DMS53 treated with DMSO at 0.1 percent for 48 hours (cell line): ENCODE data around the gene TTC39C.
"Not testable (repeated sequence)": the region's sequence is repeated elsewhere in the genome, so short reads cannot be mapped to it uniquely, and the experiment has no call there.

ENCODE experiments used
- DNase-seq: peaks from one replicate; lab custom pipeline; 2025; ENCODE audit not compliant: unreplicated experiment; lab: John Stamatoyannopoulos, UW

Gene TTC39C

DNA sequence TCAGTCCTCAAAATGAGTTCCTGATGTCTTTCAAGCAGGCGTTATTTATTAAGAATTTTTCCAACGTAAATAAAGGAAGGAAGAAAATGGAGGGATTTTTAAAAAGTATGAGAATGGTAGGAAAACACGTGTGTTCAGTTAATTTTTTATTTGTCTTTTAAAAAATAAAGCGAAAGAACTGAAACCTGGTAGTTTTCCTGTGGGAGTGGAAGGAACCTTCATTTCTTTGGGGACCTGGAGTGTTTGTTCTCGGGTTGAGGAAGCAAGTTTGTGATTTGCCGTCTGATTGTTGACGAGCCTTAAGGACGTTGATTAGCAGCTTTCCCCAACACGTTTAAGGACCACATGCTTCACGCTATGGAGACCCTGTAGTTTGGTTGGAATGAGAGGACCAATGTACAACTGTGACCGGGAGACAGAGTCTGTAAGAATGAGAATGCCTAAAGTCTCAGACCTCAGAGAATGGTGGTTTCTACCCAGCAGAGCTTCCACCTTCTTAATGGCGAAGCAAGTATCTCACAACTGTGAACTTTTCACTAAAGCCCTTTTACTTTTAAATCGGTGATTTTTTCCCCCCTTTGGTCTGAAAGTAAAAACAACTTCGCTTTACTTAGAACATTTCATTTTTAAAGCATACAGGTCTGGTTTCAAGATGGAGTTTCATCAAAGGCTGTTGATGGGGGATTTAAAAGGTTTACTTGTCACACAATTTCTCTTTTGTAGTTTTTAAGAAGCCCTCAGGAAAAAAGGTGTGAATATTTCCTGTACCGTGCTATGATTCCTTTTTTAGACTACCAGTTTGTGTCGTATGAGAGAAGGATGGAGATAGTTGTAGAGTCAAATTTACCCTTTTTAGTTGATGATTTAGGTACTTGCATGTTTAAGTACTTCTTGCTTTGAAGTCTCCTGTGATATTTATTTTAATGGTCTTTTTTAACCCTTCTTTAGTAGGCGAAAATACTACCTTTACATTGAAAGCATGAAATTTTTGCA is 1.4 kb downstream of the TTC39C start:
- no peak for DNase-seq

DNA sequence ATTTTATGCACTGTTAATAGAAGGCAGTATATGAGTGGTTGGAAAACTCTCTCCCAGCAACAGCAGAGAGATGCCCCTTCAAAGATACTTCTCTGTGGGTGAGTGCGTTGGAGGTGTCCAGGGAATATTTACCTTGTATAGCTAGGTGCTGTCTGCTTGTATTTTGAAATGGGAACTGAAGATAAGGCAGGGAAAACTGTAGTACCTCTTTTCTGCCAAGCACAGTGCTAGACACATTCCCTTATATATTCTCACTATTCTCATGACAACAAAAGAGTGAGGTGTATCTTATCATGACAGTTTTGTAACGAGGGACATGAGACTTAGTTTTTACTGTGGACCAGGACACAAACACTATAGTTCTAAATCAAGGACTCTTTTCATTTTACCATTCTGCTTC is 2.1 kb downstream of the TTC39C start:
- peak; percentile 25 for DNase-seq

DNA sequence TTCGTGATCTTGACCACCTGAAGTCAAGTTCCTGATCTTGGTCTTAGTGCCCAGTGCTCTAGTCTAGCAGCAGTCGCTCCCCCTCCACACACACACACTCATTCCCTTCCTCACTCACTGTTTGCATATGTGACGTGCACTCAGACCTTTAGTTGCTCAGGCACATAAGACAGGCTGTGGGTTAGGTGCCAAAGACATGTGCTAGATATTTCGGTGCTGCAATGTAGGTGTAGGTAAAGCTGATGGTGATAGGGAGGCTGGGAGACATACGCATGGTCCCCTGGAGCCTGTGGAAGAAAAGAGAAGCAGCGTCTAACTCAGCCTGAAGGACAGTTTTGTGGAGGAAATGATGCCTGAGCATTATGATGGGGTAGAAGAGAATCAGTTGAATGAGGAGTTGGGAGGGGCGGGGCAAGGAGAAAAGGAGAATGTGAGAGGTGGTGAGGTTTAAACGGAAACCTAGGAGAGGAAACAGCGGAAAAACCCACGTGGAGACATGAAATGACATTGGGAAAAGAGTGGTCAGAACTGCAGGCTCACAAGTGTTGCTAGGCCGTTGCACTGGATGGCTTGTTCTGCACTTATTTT is 3.8 kb downstream of the TTC39C start:
- DNase-seq, result no peak

DNA sequence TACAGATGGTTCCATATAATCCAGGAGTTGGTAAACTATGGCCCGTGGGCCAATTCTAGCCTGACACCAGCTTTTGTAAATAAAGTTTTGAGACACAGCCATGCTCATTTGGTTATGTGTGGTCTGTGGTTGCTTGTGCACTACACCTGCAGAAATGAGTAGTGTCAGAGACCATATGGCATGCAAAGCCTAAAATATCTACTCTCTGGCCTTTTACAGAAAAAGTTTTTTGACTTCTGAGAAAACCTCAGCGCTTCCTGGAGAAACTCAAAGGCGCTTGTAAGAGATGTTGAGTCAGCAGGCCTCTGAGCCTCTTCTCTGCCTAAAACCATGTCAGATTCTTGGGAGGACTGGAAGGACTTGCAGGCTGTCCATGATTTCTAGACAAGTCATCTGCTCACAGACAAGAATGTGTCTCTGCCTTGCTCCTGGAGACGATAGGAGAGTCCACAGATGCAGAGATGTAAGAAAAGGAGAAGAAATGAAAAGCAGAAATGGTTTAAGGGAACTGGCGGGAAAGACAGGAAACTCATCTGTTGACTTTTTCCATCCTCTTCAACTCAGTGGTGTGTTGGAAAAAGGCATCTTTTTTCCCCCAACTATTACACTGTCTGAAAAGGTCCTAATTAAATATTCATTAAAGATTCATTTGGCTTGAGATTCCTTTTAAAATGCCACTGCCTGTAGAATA is 5.2 kb downstream of the TTC39C start:
- DNase-seq, result no peak

DNA sequence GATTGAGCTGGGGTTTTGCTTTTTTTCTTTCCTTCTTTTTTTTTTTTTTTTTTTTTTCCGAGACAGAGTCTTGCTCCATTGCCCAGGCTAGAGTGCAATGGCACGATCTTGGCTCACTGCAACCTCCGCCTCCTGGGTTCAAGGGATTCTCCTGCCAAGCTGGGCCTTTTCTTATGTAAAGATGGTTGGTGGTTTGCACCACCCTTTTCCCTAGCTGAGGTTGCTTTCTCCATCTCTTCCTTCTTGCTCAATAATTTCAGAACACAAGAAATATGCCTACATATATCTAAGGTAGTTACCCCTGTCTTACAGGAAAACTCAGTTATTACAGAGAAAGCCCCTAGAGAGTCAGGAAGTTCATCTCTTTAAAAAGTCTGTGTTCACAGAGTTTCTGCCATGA is 7.0 kb downstream of the TTC39C start:
- no peak for DNase-seq

DNA sequence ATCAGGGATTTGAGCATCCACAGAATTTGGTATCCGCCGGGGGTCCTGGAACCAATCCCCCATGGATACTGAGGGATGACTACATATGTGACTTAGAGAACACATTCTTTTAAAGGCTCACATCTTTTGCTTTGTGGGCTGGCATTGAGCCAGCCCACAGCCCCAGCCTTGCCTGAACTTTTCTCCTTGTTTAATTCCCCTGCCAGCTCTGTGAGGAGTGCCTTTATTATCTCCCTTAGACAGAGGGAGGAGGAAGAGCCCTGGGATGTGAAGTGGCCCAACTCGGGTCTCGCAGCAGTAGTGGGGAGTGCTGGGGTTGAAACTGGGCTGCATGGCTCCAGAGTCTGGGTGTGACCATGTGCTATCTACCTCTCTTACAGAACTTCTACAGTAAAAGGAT is 7.6 kb downstream of the TTC39C start:
- DNase-seq, result no peak

DNA sequence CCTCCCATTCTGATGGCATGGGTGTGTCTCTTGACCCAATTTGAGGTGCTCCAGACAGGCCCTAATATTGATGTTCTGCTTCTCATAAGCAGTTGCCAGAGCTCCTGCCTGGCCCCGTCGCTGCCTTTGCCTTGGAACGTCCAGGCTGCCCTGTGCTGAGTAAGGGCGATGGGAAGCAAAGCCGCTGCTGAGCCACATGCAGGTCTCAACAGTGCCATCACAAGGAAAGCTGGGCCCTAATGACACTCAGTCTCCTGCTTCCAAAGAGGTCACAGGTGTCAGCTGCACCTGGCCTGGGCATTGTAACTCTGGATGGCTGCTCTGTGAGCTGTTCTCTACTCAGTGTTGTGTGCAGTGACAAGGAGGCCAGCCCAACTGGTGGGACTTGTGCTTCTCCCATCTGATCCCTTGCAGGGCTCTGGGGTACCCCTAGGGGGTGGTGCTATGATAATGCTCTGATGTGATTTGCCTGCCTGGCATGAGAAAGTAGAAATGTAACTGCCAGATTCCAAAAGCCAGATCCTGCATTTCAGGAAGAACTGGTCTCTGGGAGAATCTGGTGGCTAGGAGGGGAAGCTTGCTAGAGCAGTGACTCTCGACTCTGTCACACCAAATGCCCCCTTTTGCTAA is 8.7 kb downstream of the TTC39C start:
- peak; percentile 86 for DNase-seq

DNA sequence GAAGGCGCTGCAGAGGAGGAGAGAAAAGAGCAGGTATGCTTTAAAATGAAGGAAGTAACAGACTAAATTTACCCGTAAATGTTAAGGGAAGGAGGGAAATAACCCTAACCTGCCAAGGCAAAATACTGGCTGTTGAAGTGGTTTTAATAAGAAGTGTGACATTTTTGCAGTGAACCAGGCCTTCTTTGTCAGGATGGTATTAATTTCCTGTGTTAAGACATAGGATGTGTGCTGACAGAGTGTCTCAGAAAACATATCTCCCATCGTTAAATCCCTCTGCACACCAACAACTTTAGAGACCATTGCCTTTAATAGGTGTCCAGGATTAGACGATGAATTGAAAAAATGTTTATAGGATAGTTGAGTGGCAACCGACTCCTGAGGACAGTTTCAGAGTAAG is 9.9 kb downstream of the TTC39C start:
- no peak for DNase-seq

DNA sequence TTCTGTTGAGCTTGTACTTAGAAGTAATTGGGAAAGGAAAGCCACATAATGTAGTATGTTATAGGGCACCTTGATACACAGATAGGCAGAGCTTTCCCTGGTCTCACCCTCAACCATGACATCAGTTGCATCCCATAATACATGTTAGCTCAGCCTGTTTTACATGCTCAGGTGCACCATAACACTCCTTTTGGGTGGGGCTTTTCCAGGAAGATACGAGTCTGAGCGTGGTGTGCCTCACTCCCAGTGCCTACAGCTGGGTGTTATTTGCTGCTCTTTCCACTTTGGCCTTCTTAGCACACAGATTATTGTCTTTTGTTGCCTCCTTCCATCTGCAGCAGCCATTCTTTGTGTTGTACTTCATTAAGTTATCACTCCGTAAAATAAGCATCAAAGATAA is 11.9 kb downstream of the TTC39C start:
- DNase-seq, result no peak

DNA sequence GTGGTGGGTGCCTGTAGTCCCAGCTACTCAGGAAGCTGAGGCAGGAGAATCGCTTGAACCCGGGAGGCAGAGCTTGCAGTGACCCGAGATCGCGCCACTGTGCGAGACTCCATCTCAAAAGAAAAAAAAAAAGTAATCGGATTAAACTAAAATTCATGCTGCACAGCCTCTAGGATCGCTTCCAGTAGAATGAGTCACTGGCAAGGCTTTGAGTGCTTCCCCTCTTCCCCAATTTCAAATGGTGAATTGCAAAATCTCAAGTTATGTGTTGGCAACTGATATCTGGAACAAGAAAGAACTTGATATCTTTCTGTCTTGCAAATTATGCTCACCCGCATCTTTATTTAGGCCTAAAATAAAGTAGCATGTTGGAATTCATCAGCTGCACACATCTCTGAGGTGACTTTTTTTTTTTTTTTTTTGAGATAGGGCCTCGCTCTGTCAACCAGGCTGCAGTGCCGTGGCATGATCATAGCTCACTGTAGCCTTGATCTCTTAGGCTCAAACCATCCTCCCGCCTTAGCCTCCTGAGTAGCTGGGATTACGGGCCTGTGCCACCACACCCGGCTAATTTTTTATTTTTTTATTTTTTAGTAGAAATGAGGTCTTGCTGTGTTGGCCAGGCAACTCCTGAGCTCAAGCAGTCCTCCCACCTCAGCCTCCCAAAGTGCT is 12.7 kb downstream of the TTC39C start:
- DNase-seq, result no peak

DNA sequence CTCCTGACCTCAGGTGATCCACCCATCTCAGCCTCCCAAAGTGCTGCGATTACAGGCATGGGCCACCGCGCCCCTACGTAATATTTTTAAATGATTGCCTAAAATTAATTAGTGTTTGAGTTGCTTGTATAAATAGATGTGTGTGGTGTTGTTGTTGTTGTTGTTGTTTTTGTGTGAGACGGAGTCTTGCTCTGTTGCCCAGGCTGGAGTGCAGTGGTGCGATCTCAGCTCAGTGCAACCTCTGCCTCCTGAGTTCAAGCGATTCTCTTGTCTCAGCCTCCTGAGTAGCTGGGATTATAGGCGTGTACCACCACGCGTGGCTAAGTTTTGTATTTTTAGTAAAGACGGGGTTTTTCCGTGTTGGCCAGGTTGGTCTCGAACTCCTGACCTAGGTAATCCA is 14.4 kb downstream of the TTC39C start:
- not testable (repeated sequence) for DNase-seq

DNA sequence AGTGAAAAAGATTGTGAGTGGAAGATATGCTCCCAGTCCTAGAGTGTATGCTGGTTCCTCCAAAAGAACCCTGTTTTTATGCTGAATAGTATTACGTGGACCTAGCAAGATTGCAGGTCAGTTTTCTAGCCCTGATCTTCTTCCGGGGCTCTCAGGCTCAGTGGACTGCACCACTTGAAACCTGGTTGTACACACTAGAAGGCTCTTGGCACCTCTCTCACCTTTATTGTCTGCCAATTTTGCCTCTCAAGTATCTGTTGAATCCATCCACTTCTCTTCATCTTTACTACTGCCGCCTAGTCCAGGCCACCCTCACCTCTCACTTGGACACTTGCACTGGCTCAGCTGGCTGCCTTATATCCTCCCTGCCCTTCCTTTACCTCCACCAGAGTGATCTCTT is 16.8 kb downstream of the TTC39C start:
- peak; percentile 66 for DNase-seq

DNA sequence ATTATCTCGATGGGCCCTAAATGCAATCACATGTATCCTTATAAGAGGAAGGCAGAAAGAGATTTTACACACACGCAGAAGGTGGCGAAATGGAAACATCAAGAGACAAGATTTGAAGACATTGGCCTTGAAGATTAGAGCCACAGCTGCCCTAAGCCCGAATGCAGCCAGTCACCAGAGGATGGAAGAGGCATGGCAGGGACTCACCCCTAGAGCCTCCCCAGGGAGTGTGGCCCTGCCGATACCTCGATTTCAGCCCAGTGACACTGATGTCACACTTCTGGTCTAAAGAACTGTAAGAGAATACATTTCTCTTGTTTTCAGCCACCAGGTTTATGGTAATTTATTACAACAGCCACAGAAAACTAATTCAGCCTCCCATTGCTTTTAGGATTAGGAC is 17.4 kb downstream of the TTC39C start:
- no peak for DNase-seq

DNA sequence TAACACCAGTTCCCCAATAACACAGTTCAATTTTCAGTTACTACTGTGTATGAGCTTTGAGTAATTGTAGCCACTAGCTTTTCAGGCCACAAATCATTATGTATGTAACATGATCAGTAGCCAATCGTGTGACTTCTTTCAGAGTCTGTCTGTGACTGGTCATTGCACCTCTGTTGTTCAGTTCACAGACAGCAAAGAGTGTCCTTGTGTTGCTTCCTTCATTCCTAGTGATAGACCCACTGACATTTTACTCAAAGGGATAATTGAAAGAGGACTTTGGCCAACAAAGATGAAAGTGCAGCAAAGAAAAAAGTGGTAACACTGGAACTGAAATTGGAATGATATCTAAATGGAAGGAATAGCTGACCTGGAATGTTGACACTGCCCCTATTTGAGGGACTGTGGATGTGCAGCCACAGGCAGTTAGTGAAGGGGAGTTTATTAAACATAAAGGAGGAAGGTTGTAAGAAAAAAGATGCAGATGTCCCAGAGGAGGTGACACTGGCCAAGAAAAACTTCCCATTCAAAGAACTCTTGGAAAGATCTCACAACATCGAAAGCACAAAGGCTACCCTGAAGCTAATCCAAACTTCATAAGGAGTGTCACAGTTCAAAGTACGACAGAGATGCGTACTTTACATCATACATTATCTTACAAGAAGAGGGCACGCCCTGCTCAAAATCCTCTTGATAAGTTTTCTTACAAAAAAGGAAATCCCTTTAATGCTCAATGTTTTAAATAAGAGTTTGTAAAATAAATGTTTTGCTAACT is 19.3 kb downstream of the TTC39C start:
- no peak for DNase-seq

DNA sequence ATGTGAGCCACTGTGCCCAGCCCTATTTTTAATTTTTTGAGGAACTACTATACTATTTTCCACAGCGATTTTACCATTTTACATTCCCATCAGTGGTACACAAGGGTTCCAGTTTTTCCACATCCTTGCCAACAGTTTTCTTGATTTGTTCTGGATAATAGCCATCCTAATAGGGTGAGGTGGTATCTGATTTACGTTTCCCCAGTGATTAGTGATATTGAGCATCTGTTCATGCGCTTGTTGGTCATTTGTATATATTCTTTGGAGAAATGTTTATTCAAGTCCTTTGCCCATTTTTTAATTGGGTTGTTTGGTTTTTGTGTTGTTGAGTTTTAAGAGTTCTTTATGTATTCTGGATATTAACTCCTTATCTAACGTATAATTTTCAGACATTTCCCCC is 20.8 kb downstream of the TTC39C start:
- DNase-seq, result no peak

DNA sequence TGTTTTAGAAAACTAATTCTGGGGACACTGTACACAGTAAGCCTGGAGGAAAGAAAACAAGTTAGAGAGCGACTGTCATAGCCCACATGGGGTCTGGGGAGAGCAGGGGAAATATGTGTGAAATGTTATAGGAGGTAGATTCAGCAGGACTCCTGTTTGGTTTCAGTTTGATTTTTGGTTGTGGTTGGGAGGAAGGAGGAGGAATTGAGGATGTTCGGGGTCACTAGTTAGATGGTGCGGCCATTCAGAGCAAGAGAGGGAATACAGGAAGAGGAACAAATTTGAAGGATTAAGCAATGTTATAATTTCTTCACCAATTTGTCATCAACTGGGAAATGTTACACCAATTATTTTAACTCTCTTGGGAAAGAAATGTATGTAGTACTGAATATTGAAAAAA is 25.1 kb downstream of the TTC39C start:
- no peak for DNase-seq

DNA sequence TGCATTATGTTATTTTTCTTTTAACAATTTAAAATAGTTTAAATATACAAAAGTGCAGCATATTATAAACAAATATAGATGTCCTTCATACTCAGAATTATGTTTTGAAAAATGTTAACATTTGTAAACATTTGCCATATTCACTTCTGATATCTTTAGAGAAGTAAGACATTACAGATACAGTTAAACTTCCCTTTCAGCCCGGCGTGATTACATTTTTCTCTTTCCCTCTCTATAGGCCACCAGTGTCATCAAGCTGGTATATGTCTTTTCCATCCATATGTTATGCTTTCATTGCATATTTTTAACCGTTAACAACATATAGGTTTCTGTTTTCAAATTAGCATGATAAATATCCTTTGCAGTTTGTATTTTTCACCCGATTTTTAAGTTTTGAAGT is 27.1 kb downstream of the TTC39C start:
- DNase-seq, result no peak

DNA sequence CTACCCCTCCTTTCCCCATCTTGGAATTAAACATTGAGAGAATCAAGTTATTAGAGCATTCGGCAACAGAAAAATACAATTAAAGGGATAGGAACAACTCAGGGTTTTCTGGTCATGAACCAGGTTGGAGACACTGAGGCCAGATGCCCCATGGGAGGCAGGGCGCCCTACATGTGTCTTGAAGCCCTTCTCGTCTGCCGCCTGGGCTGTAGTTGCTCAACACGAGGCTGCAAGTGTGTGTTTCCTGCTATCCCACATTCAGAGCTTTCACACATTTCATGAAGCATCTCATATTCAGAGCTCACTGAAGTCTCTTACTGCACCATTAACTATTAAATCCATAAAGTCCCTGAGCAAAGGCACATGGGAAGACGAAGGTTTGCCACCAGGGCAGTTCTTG is 28.8 kb downstream of the TTC39C start:
- DNase-seq, result no peak

DNA sequence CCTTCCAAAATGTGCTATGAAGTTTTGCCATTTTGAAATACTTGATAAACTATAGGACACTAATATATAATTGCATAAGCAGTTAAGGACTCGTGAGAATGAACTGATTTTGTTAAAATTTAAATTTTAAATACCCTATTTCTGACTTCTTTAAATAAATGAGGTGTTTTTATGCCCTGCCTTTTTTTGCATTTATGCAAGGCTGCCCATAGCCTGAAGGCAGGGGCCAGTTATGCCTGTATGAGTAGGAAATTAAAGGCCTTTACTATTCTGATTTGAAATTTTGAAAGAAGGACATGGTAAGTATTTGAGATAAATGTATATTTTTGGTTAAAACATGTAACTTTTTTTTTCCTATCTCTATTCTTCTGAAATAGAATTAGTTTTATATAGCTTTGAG is 33.7 kb downstream of the TTC39C start:
- DNase-seq, result no peak

DNA sequence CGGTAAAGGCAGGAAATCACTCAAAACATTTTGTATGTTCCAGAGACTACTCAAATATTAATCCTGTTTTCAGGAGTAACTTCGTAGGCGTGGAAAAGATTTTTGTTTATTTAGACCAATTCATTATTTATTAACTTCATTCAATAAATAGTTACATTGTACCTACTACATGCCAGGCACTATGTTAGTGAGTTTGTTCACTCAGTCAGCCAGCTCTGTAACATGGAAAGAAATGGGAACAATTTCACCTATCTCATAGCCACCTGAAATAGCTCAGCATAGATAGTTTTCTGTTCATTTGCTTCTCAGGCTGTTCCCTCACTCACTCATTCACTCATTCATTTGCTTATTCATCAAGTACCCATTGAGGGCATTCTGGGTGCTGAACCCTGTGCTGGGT is 34.6 kb downstream of the TTC39C start:
- no peak for DNase-seq
